Fibroblast of skin of right biceps (primary cell): ENCODE measurements around the gene LRRC63.

ENCODE experiments used
- DNase-seq: peaks from one replicate; pipeline ENCODE4 v3.0.0-alpha.2; 2013

LRRC63 gene

GRCh38 chr13:46314587-46314986 is 102.9 kb downstream of the LRRC63 start:
- DNase-seq, result no peak

DNA sequence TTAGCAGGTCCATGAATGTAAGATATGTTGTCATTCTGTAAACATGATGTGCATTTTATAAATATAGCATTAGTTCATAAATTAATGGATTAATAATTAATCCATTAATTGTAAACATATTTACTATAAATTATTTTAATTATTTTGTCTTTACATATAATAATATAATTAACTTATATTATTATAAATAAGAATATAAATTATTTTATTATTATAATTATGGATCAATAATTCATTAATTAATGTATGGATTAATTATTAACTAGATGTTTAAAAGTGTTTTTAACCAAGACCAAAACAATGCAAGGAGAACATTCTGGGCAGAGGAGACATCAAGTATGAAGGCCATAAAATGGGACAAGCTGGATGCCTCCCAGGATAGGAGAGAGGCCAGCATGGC is 103.3 kb downstream of the LRRC63 start:
- no peak for DNase-seq

GRCh38 chr13:46315491-46316075 is 103.9 kb downstream of the LRRC63 start:
- no peak for DNase-seq

DNA sequence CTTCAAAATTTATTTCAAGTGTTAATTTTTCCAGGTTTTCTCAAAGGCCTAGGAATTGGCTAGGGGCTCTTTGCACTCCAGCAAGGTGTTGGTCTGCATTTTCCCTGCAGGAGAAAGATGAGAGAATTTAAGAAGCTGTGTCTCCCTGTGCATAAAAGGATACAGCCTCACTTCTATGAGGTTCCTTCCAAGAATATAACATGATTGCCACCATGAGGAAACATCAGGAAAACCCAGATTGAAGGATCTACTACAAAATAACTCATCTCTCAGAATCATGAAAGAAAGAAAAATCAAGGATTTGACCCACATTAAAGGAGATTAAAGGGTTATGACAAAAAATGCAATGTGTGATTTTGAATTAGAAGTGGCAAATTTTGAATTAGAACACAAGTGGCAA is 105.4 kb downstream of the LRRC63 start:
- DNase-seq, result peak; percentile 29

DNA sequence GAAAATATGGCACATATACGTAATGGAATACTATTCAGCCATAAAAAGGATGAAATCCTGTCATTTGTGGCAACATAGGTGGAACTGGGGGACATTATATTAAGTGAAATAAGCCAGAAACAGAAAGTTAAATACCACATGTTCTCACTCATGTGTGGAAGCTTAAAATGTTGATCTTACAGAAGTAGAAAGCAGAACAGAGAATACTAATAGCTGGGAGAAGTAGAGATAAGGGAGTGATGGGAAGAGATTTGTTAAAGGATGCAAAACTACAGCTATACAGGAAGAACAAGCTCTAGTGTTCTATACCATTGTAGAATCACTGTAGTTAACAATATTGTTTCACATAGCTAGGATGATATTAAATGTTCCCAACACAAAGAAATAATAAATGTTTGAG is 107.3 kb downstream of the LRRC63 start:
- DNase-seq, result no peak

GRCh38 chr13:46320406-46320805 is 108.7 kb downstream of the LRRC63 start:
- no peak for DNase-seq

GRCh38 chr13:46320821-46321220 is 109.1 kb downstream of the LRRC63 start:
- no peak for DNase-seq

DNA sequence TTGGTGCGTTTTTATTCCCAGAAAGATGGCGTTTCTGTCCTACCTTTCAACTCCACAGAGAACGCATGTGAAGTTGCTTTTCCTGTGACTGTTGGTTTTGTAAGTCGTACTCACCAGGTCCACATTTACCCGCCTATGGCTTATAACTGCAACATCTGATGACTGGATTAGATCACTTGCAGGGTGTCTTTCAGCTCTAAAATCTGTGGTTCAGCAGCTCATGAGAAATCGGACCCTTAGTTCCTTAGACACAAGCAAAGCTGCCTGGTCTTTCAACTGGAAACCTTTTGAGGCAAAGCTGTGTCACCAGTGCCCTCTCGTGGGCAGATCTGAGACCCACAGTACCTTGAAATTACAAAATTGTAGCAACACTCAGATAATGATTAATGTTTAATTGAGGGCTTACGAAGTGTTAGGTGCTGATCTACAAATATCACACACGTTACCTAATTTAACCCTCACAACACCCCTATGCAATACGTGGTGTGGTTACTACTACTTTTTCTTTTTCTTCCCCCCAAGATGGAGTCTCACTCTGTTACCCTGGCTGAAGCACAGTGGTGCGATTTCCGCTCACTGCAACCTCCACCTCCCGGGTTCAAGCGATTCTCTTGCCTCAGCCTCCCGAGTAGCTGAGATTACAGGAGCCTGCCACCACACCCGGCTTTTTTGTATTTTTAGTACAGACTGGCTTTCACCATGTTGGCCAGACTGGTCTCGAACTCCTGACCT is 109.9 kb downstream of the LRRC63 start:
- peak; percentile 67 for DNase-seq

DNA sequence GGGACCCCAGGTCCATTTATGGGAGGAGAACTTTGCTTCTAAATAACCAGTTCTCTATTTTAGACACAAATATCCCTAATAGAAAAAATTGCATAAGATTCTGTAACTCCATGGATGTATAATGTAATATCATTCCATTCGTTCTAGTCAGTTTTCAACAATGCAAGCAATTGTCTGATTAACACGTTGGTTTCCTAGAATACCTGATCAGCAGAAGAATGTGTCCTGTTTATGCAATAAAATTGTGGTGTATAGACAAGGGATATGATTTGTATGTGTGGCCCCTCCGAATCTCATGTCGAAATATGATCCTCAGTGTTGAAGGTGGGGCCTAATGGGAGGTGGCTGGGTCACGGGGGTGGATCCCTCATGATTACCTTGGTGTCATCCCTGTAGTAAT is 113.2 kb downstream of the LRRC63 start:
- peak; percentile 73 for DNase-seq
